Heart left ventricle (tissue), 13 donors: ENCODE measurements around the gene IRF3.

Experiments
- POLR2A ChIP-seq, 2 donors: fragments of 450-650 bp; IDR thresholded peaks; one replicate each; pipeline ENCODE4 v1.6.1; 2017; ENCODE audit warnings: antibody characterized with exemption in 2 of 2, mild to moderate bottlenecking in 2 of 2, moderate library complexity in 2 of 2
- TF ChIP-seq, protein P1 (sequence below), 12 donors: fragments of 200-600 bp; sonication (generic) in 4 of 12; IDR thresholded peaks; one replicate each; pipeline versions ENCODE4 v1.5.0 to v1.8.0; 2018 to 2022; ENCODE audit warnings: antibody characterized with exemption in 12 of 12, mild to moderate bottlenecking in 5 of 12
- donor health status: ischemic (EF 13 %, LVEDD 7.1; RV severe dilation, severe dysfunction).
- donor health status: DM: no; HTN: yes; CAD: no.
- donor health status: DM: no; HTN: no; CAD: no.
- donor health status: ischemic (EF 25% LVEDD 6.9; RV normal size, moderate dysfunction).
- donor health status: ischemic (EF 25% LVEDD 5.7; RV mildly dilated, moderate dysfunction).
- donor health status: ischemic (EF 35%, LVEDD 5.7; RV mildly dilated, moderate dysfunction).
- donor health status: nonischemic (EF 11% LVEDD 7.7; RV severe dilation, severe dysfunction).
- donor health status: DM: yes; HTN: yes; CAD: no.
- donor health status: PGD.
- donor health status: ischemic (EF 29% LVEDD 5.4; RV normal size, mild dysfunction).
- donor health status: nonischemic (EF 23%, LVEDD 6.1; RV moderate dilation, normal function).

- TF ChIP-seq, protein P1, sequence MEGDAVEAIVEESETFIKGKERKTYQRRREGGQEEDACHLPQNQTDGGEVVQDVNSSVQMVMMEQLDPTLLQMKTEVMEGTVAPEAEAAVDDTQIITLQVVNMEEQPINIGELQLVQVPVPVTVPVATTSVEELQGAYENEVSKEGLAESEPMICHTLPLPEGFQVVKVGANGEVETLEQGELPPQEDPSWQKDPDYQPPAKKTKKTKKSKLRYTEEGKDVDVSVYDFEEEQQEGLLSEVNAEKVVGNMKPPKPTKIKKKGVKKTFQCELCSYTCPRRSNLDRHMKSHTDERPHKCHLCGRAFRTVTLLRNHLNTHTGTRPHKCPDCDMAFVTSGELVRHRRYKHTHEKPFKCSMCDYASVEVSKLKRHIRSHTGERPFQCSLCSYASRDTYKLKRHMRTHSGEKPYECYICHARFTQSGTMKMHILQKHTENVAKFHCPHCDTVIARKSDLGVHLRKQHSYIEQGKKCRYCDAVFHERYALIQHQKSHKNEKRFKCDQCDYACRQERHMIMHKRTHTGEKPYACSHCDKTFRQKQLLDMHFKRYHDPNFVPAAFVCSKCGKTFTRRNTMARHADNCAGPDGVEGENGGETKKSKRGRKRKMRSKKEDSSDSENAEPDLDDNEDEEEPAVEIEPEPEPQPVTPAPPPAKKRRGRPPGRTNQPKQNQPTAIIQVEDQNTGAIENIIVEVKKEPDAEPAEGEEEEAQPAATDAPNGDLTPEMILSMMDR (IDR thresholded peaks at IDR 0.05) = no peak
- no peak for TF ChIP-seq POLR2A (IDR thresholded peaks at IDR 0.05)
These were observed 3.9 kb upstream of the IRF3 start for GRCh38 chr19:49669516-49669915.
